Glutamatergic neuron (in vitro differentiated cells): ENCODE data around the gene C1QL4. TPM values are rescaled to one million over a fixed set of nuclear protein-coding genes. Genes with fewer than 3 reads are reported as not detected.
"Not testable (repeated sequence)": the region's sequence is repeated elsewhere in the genome, so short reads cannot be mapped to it uniquely, and the experiment has no call there.

Source experiments
- DNase-seq: peaks from one replicate; pipeline ENCODE4 v3.0.0; 2022
- H3K27ac Mint-ChIP-seq: one replicate; pipeline ENCODE4 v1.8.0; 2020; ENCODE audit warnings: mild to moderate bottlenecking, mixed read lengths, inconsistent platforms; ENCODE audit not compliant: unreplicated experiment
- H3K27me3 Mint-ChIP-seq: one replicate; pipeline ENCODE4 v1.8.0; 2020; ENCODE audit warnings: mild to moderate bottlenecking, moderate library complexity, mixed read lengths, inconsistent platforms; ENCODE audit not compliant: unreplicated experiment
- H3K36me3 Mint-ChIP-seq: one replicate; pipeline ENCODE4 v1.8.0; 2020; ENCODE audit warnings: mild to moderate bottlenecking, mixed read lengths, inconsistent platforms; ENCODE audit not compliant: unreplicated experiment
- H3K4me1 Mint-ChIP-seq: one replicate; pipeline ENCODE4 v1.8.0; 2020; ENCODE audit warnings: mild to moderate bottlenecking, low read depth, mixed read lengths, inconsistent platforms; ENCODE audit not compliant: unreplicated experiment
- H3K4me3 Mint-ChIP-seq: one replicate; pipeline ENCODE4 v1.8.0; 2020; ENCODE audit warnings: mild to moderate bottlenecking, mixed read lengths, inconsistent platforms; ENCODE audit not compliant: unreplicated experiment
- H3K9me3 Mint-ChIP-seq: one replicate; pipeline ENCODE4 v1.8.0; 2020; ENCODE audit warnings: mild to moderate bottlenecking, moderate library complexity, mixed read lengths, inconsistent platforms; ENCODE audit not compliant: unreplicated experiment
- CTCF ChIP-seq: fragments of 200-600 bp; sonication (generic); IDR thresholded peaks from one replicate; pipeline ENCODE4 v1.5.0; 2021; ENCODE audit not compliant: partially characterized antibody, unreplicated experiment
- total RNA-seq: library from RNA; stranded (reverse); fragmentation: NEBNext Ultra II Directional; extraction: Animal tissue kit (Norgen Biotek cat#: 25700); gene quantifications from one replicate; pipeline ENCODE4 v1.2.1, GENCODE V29; 2021; ENCODE audit not compliant: unreplicated experiment

C1QL4 gene
- total RNA-seq, 1 donor from 2014 or later = 4.8 TPM

DNA sequence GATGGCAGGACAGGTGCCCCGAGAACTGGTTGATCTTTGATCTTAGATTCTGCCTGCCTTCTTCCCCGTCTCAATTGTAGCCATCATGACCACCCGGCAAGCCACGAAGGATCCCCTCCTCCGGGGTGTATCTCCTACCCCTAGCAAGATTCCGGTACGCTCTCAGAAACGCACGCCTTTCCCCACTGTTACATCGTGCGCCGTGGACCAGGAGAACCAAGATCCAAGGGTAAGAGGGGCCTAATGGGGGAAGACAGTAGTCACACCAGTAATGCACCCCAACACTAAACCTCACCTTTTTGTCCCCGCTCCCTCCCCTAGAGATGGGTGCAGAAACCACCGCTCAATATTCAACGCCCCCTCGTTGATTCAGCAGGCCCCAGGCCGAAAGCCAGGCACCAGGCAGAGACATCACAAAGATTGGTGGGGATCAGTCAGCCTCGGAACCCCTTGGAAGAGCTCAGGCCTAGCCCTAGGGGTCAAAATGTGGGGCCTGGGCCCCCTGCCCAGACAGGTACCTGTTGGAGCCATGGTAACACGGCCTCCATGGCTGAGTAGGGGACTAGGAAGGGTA, 13.4 kb downstream of the C1QL4 start:
- peaks cover 1% of the 10 kb centered on the region for H3K27me3 Mint-ChIP-seq
- peak overlapping the region; percentile 64 for H3K27ac Mint-ChIP-seq
- H3K4me3 Mint-ChIP-seq = peak overlapping the region; percentile 99
- no peak for DNase-seq
- no peaks in the 10 kb centered on the region for H3K9me3 Mint-ChIP-seq
- no peak for TF ChIP-seq CTCF
- no peaks in the 10 kb centered on the region for H3K36me3 Mint-ChIP-seq
- H3K4me1 Mint-ChIP-seq = peaks cover 6% of the 10 kb centered on the region

GRCh38 chr12:49322708-49323523, 14.1 kb downstream of the C1QL4 start, which contains the start of gene TROAP:
Gene TROAP (plus strand): TSS chr12:49323255. CDS start chr12:49323609, 354 bp downstream.
- DNase-seq = peak; percentile 97
- Mint-ChIP-seq H3K36me3 (no peaks in the 10 kb centered on the region), H3K27me3 (peaks cover 1% of the 10 kb centered on the region), H3K9me3 (no peaks in the 10 kb centered on the region), H3K4me1 (peaks cover 6% of the 10 kb centered on the region), H3K4me3 (peak within 1 kb of the TSS; percentile 99), H3K27ac (peak within 1 kb of the TSS; percentile 64)
- no peak for TF ChIP-seq CTCF

DNA sequence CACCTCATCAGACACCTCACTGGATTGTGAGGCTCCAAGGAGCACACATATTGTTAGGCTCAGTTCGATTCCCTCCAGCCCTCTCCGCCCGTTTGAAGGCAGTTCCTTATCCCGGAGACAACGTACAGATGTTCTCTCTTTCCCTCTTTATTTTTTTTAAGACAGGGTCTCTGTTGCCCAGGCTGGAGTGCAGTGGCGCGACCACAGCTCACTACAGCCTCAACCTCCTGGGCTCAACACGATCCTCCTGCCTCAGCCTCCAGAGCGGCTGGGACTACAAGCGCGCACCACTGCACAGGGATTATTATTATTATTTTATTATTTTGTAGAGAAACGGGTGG, 14.7 kb downstream of the C1QL4 start:
- peaks cover 6% of the 10 kb centered on the region for H3K4me1 Mint-ChIP-seq
- no peaks in the 10 kb centered on the region for H3K9me3 Mint-ChIP-seq
- TF ChIP-seq CTCF = no peak

DNA sequence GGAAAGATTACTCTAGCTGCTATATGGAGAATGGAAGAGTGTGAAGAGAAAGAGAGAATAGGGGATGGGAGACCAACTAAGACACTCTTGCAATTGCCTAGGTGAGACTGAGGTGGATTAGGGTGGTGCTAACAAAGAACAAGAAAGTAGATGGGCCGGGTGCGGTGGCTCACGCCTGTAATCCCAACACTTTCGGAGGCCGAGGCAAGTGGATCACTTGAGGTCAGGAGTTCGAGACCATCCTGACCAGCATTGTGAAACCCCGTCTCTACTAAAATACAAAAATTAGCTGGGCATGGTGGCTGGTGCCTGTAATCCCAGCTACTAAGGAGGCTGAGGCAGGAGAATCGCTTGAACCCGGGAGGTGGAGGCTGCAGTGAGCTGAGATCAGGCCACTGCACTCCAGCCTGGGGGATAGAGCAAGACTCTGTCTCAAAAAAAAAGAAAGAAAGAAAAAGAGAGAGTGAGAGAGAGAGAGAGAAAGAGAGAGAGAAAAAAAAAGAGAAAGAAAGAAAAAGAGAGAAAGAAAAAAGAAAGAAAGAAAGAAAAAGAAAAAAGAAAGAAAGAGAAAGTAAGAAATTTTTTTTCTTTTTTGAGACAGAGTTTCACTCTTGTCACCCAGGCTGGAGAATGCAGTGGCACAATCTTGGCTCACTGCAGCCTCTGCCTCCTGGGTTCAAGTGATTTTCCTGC, 16.4 kb downstream of the C1QL4 start:
- DNase-seq, H3K27me3 Mint-ChIP-seq, H3K9me3 Mint-ChIP-seq, H3K4me1 Mint-ChIP-seq, H3K36me3 Mint-ChIP-seq, H3K27ac Mint-ChIP-seq: not testable (repeated sequence)
- peak overlapping the region; percentile 14 for H3K4me3 Mint-ChIP-seq

More for the DNA sequence above, 14.7 kb downstream of the C1QL4 start:
- DNase-seq = no peak
- Mint-ChIP-seq H3K27ac (peak overlapping the region; percentile 38), H3K36me3 (no peaks in the 10 kb centered on the region), H3K4me3 (peak overlapping the region; percentile 99), H3K27me3 (peaks cover 1% of the 10 kb centered on the region)

GRCh38 chr12:49317118-49317517, 19.9 kb downstream of the C1QL4 start:
- not testable (repeated sequence) for H3K4me3 Mint-ChIP-seq, H3K27me3 Mint-ChIP-seq, H3K36me3 Mint-ChIP-seq, H3K4me1 Mint-ChIP-seq, H3K27ac Mint-ChIP-seq, DNase-seq, H3K9me3 Mint-ChIP-seq

DNA sequence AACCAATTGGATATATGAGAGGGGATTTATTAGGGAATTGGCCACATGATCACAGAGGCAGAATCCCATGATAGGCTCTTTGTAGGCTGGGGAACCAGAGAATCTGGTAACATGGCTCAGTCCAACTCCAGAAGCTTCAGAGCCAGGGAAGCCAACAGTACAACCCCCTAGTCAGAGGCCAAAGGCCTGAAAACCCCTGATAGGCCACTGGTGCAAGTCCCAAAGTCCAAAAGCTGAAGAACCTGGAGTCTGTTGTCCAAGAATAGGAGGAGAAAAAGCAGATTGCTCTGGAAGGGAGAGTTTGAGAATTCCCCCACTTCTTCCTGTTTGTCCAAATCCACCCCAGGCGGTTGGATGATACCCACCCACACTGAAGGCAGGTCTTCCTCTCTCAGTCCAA, 22.2 kb downstream of the C1QL4 start:
- Mint-ChIP-seq H3K36me3 (no peaks in the 10 kb centered on the region), H3K9me3 (no peaks in the 10 kb centered on the region), H3K4me3 (no peak overlapping the region), H3K4me1 (no peaks in the 10 kb centered on the region), H3K27ac (no peak overlapping the region), H3K27me3 (peaks cover 8% of the 10 kb centered on the region)
- TF ChIP-seq CTCF = no peak
- DNase-seq = no peak

- H3K9me3 Mint-ChIP-seq, H3K4me1 Mint-ChIP-seq, H3K27ac Mint-ChIP-seq, H3K4me3 Mint-ChIP-seq, DNase-seq, H3K36me3 Mint-ChIP-seq, H3K27me3 Mint-ChIP-seq: not testable (repeated sequence)
Observed at GRCh38 chr12:49310451-49311000, 26.5 kb downstream of the C1QL4 start.
